IPS DF 4.7 (cell line): ENCODE results near the gene GPR35.

Experiments used
- DNase-seq: peaks from one replicate; pipeline ENCODE4 v3.0.0-alpha.2; 2013; ENCODE audit warnings: low spot score; ENCODE audit errors: extremely low read depth

The GPR35 gene

GRCh38 chr2:240637901-240638345, 12.6 kb downstream of the GPR35 start:
- DNase-seq, result no peak

DNA sequence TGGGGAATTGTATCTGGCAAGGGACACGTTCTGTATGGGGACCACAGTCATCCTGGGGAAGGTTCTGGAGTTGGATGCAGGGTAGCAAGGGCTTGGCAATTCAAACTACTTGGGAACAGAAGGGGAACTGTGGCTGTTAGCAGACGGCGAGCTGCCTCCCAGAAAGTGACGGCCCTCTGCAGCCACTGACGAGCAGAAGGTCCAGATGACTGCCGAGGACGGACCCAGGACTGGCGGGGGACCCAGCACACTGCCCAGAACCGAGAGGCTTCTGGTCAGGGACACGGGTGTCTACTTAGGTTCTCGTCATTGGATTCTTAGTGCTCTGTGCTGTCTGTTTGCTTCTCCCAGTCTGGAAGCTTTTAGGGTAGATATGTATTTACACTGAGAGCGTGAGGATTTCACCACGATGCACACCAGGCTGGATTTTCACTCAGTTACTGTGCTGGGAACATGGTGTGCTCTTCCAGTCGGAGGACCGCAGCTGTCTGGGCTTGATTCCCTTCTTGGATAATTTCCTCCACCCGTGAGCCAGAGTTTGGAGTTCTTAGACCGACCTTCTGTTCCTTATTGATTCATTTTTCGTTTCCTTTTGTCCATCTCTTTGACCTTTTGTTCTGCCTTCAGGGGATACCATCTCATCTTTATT, 13.4 kb downstream of the GPR35 start:
- DNase-seq, result no peak

DNA sequence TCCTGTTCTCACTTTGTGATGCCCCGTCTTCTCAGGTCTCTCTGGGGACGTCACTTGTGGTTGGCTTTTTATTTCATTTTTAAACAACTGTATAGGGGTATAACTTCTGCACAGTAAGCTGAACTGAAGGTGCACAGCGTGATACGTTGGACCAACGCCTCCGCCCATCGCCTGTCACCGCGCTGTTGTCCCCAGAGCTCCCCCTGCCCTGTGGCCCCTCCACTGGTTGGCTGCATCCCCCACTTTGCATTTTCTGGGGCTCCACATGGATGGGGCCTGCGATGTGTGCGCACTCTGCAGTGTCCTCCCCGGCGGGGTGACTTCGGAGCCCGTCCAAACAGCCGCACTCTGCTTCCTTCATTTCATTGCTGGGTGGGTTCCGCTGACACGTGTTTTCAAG, 14.3 kb downstream of the GPR35 start:
- no peak for DNase-seq

GRCh38 chr2:240640939-240641338, 15.7 kb downstream of the GPR35 start:
- DNase-seq, result no peak

GRCh38 chr2:240642061-240642805, 17.0 kb downstream of the GPR35 start:
- no peak for DNase-seq

DNA sequence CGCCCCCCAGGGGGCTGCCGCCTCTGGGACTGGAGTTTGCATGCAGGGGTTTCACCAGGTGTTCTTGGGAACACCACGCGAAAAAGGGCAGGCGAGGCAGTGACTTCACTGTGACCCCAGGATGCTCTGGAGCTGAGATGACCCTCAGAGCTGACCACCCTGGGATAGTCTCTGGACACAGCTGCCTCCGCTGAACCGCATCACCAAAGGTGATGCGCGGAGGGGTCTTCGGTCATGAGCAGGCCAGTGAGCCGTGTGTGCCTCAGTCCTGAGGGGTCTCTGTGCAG, 17.5 kb downstream of the GPR35 start:
- no peak for DNase-seq

DNA sequence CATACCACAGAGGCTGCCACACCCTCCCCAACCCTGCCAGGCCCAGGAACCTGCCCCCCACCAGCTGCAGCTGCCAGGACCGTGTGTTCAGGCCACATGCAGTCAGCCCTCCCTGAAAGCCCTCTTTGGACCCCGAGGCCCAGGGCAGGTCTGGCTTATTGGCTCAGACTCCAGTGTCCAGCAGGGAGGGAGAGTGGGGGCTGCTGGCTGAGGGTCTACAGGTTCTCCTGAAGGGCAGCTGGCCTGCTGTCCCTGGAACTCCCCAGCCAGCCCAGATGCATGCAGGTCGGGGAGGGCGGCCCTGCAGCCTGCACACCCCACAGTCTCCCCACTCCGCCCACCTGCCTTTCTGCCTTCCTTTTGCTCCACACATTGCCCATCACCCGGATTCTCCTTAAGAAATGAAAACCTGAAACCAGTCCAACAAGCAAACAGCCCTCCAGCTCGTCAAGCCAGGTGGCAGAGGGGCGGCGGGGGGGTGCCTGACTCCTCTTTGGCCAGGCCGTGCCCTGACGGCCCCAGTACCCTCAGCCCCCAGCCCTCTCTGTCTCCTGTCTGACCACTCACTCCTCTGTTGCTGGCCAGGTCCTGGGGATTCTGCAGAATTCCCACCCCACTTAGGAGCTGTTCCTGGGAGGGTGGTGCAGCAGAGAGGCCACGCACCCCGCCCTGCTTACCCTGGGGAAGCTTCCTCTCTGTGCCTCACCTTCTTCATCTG, 18.0 kb downstream of the GPR35 start:
- no peak for DNase-seq

DNA sequence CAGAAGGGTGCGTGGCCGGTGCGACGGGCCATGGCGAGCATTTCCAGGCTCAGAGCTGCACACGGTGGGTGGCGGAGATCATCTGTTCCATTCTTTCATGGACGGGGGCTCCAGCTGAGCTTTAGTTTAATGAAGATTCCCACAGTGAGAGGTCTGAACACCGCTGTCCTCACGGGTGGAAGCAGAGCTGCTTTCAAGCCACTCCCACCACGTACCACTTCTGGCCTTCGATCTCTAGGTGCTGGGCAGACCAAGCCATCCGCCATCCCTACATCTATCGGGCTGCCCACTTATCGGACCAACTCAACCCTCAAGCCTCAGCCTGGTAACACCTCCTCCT, 18.5 kb downstream of the GPR35 start:
- DNase-seq, result no peak

DNA sequence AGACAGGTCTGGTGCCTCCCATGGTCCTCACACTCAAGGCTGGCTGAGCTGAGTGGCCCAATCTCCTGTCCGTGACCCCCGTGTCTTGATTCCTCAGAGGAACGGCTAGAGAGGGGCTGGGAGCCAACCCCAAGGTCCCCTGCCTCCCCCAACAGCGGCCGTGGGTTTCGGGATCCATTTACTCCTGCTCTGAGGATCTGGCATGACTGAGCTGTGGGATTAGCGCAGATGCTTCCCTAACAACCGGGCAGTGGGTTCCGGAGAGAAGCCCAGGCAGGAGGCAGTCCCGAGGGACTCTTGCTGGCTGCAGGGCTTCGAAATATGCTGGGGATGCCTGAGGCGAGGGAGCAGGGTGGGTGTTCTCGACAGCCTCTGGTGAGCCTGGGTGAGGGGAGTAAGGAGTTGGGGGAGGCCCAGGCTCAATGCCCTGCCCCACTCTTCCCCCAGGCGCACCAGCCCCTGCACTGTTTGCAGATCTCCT, 18.9 kb downstream of the GPR35 start:
- DNase-seq, result no peak

DNA sequence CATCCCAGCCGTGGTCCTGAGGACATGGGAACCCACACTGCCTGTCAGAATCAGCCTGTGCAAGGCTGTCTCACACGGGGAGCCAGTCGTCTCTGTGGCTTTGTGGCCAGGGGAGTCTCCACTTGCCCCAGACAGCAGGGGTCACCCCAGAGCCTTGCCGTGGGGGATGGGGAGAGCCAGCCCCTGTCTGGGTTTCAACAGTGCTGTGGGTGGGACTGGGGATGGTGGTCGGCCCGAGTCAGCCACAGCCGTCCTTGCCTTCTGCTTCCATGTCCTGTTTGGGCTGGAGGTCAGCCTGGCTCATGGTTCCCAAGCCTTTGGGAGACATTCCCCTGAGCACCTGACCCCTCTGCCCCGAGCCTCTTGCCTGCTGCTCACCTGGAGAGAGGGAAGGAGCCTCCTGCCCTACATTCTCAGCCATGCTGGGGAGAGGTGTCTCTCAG, 19.6 kb downstream of the GPR35 start:
- DNase-seq, result no peak

- no peak for DNase-seq
These were observed 20.1 kb downstream of the GPR35 start for GRCh38 chr2:240645346-240645745.

DNA sequence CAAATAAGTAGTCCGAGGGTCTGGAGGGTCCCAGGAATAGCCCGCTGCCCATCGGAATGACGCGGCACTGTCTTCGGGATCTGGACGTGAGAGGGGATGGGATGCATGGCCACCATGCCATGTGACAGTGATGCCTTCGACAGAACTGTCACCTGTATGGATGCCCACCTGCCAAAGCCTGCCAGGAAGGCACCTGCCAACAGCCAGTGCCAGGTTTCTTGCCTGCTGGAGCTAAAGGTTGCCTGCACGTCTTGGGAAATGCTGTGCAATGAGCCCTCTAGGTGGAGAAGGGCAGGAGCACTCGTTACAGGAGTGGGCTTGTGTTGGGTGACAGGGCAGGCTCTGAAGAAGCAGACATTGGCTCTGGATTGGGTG, 20.5 kb downstream of the GPR35 start:
- DNase-seq, result no peak

- no peak for DNase-seq
These were observed 21.1 kb downstream of the GPR35 start for GRCh38 chr2:240646176-240646899.

DNA sequence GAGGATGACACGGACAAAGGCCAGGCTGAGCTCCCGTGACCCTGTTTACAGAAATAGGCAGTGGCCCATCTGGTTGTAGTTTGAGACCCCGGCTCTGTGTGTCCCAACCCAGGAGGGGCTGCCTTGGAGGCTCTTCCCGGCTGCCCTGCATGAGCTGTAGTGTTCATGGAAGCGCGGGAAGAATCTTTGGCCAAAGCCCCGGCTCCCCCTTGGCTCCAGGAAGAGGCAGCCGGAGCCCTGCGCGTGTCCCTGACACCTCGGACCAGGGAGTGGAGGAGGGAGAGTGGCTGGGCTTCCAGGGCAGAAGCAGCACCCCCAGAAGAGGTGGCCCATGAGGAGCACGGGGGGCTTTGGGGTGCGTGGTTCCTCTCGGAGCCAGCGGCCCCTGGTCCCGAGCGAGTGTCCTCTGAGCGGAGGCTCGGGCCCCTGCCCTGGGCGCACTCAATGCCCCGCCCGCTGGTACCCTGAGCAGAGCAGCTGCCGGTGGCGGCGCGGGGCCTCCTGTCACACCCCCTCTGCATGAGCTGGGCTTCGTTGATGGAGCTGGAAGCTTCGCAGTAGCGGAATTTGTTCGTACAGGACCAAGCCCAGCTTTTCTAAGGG, 21.7 kb downstream of the GPR35 start:
- no peak for DNase-seq

GRCh38 chr2:240647503-240648154, 22.3 kb downstream of the GPR35 start:
- no peak for DNase-seq

DNA sequence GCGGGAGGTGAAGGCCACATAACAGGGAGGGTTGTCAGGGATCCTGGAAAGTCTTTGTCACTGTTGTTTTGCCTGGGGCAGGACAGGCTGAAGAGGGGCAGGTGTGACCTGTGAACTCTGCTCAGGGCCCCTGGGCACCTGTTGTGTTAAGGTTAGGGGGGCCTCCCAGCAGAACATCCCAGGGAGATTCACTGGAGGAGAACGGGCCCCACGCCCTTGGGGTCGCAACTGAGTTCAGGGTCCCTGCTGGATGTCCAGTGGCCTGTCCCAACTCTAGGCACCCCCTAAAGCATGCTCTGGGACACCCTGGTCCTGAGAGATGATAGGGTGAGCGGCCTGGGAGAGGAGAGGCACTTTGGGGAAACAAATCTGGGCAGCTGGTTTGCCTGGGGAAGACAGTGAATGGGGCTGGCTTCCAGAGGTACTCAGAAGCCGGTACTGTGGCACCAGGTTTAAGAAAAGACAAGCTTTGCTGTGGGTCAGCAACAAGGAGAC, 22.9 kb downstream of the GPR35 start:
- DNase-seq, result no peak

- no peak for DNase-seq
These were observed 23.5 kb downstream of the GPR35 start for GRCh38 chr2:240648650-240649275.

GRCh38 chr2:240649331-240649730, 24.1 kb downstream of the GPR35 start:
- DNase-seq, result no peak

DNA sequence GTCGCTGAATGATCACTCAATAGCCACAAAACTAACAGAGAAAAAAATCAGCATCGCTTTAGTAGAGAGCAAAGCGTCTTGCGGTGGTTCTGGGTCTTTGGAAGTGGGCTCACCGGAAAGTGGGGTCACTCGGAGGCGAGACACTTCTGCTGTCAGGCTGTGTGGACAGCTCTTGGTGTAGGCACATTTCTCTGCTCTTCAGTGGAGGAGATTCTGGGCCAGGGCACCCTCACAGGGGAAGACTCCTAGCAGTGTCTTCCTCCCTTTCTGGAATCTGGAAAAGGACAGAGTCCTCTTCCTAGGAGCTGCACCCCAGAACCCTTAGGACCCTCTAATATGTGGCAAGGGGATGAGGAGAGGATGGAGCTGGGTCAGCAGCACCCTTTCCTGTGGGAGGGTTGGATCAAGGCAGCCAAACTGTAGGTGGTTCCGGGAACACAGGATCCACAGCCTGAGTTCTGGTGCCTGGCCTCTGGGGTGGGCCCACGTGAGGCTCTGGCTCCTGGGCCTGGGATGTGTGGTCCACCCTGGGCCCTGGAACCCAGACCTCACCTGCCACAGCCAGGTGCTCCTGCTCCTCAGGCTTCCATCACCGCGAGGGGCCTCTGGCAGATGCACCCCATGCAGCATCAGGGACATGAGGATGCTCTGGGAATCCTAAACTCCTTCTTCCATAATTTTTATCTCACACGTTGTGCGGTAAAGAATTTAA, 25.1 kb downstream of the GPR35 start:
- no peak for DNase-seq

DNA sequence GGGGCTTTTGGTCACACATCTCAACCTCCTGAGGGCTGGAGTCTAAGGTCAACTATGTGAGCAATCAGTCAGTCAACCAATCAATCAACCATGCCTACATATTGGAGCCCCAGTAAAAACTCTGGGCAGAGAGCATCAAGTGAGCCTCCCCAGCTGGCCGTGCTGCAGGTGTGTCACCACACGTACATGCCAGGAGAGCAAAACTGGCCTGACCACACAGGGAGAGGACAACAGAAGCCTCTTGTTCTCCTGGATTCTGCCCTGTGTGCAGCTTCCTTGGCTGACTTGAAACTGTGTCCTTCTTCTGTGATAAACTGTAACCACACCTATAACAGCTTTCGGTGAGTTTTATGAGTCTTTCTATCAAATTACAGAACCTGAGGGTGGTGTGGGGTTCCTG, 25.9 kb downstream of the GPR35 start:
- DNase-seq, result no peak
